KMS-11 (cell line): Measurements from ENCODE around the gene KRT1.

Source experiments
- H2AFZ ChIP-seq: fragments of 200-600 bp; sonication (generic); 2 replicates; pipeline ENCODE4 v1.6.1; 2016; ENCODE audit warnings: antibody characterized with exemption, mixed run types, low read depth
- H3K27ac ChIP-seq: fragments of 200-600 bp; sonication (generic); 2 replicates; pipeline ENCODE4 v1.6.1; 2016; ENCODE audit warnings: mild to moderate bottlenecking, mixed run types
- H3K27me3 ChIP-seq: fragments of 200-600 bp; sonication (generic); 2 replicates; pipeline ENCODE4 v1.6.1; 2017; ENCODE audit warnings: mild to moderate bottlenecking, low read depth, mixed run types, moderate library complexity; ENCODE audit not compliant: insufficient read depth
- H3K36me3 ChIP-seq: fragments of 200-600 bp; sonication (generic); 2 replicates; pipeline ENCODE4 v1.6.1; 2017; ENCODE audit warnings: mild to moderate bottlenecking, mixed run types; ENCODE audit not compliant: insufficient read depth
- H3K4me1 ChIP-seq: fragments of 200-600 bp; sonication (generic); 2 replicates; pipeline ENCODE4 v1.6.1; 2016; ENCODE audit warnings: mild to moderate bottlenecking, low read depth, mixed run types; ENCODE audit not compliant: poor library complexity, severe bottlenecking
- H3K4me2 ChIP-seq: fragments of 200-600 bp; sonication (generic); 2 replicates; pipeline ENCODE4 v1.7.0; 2016; ENCODE audit warnings: mild to moderate bottlenecking, mixed run types
- H3K4me3 ChIP-seq: fragments of 200-600 bp; sonication (generic); IDR thresholded peaks from 2 replicates; pipeline ENCODE4 v1.6.1; 2017; ENCODE audit warnings: low read depth, low read length, mixed read lengths; ENCODE audit not compliant: insufficient read depth
- H3K79me2 ChIP-seq: fragments of 200-600 bp; sonication (generic); 2 replicates; pipeline ENCODE4 v1.6.1; 2016; ENCODE audit warnings: low read depth, mixed run types; ENCODE audit not compliant: insufficient read depth
- H3K9ac ChIP-seq: fragments of 200-600 bp; sonication (generic); 2 replicates; pipeline ENCODE4 v1.6.1; 2016; ENCODE audit warnings: mild to moderate bottlenecking, mixed run types
- H4K20me1 ChIP-seq: fragments of 200-600 bp; sonication (generic); 2 replicates; pipeline ENCODE4 v1.6.1; 2016; ENCODE audit warnings: mild to moderate bottlenecking, mixed run types; ENCODE audit not compliant: insufficient read depth
- TF ChIP-seq, protein P1 (sequence below): fragments of 200-600 bp; sonication (generic); conservative IDR thresholded peaks from 2 replicates; pipeline ENCODE4 v1.6.1; 2017; ENCODE audit warnings: low read depth, mild to moderate bottlenecking, antibody characterized with exemption, low read length, moderate library complexity, mixed read lengths

The KRT1 gene

DNA sequence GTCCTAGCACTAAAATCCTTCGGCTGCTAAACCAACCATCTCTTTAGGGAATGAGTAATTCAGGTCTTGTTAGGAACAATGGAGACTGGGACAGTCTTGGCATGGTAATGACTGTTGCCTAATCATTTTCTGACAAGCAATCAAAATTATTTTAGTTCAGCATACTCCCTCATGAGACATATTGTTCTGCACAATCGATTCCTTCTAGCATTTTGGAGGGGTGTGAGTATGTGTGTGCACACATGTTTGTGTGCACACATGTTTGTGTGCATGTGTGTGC lies 2.1 kb upstream of the KRT1 start:
- H3K36me3 ChIP-seq = no peaks in the 10 kb centered on the region

GRCh38 chr12:52681526-52682380 lies 1.5 kb upstream of the KRT1 start:
- H3K27ac ChIP-seq = no peak overlapping the region
- peaks cover 36% of the 10 kb centered on the region for H3K27me3 ChIP-seq
- no peak overlapping the region for H3K4me2 ChIP-seq
- H3K36me3 ChIP-seq = no peaks in the 10 kb centered on the region
- H4K20me1 ChIP-seq = no peaks in the 10 kb centered on the region
- no peak overlapping the region for H2AFZ ChIP-seq
- no peaks in the 10 kb centered on the region for H3K4me1 ChIP-seq
- H3K4me3 ChIP-seq = no peak overlapping the region
- TF ChIP-seq, protein P1, sequence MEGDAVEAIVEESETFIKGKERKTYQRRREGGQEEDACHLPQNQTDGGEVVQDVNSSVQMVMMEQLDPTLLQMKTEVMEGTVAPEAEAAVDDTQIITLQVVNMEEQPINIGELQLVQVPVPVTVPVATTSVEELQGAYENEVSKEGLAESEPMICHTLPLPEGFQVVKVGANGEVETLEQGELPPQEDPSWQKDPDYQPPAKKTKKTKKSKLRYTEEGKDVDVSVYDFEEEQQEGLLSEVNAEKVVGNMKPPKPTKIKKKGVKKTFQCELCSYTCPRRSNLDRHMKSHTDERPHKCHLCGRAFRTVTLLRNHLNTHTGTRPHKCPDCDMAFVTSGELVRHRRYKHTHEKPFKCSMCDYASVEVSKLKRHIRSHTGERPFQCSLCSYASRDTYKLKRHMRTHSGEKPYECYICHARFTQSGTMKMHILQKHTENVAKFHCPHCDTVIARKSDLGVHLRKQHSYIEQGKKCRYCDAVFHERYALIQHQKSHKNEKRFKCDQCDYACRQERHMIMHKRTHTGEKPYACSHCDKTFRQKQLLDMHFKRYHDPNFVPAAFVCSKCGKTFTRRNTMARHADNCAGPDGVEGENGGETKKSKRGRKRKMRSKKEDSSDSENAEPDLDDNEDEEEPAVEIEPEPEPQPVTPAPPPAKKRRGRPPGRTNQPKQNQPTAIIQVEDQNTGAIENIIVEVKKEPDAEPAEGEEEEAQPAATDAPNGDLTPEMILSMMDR = no peak
- no peak overlapping the region for H3K9ac ChIP-seq
- no peaks in the 10 kb centered on the region for H3K79me2 ChIP-seq

More for the DNA sequence above, 2.1 kb upstream of the KRT1 start:
- Histone ChIP-seq H3K4me3 (no peak overlapping the region), H3K4me1 (no peaks in the 10 kb centered on the region), H3K4me2 (no peak overlapping the region), H4K20me1 (no peaks in the 10 kb centered on the region), H2AFZ (no peak overlapping the region), H3K79me2 (no peaks in the 10 kb centered on the region), H3K27ac (no peak overlapping the region), H3K9ac (no peak overlapping the region), H3K27me3 (peaks cover 40% of the 10 kb centered on the region)
- TF ChIP-seq, protein P1 = no peak

- Histone ChIP-seq H3K27me3 (peaks cover 22% of the 10 kb centered on the region; the same call in 1 of the 2 replicates), H4K20me1 (no peaks in the 10 kb centered on the region), H3K9ac (no peak overlapping the region), H3K36me3 (no peaks in the 10 kb centered on the region), H3K27ac (no peak overlapping the region), H3K4me3 (no peak overlapping the region), H3K4me2 (no peak overlapping the region), H3K4me1 (no peaks in the 10 kb centered on the region), H2AFZ (no peak overlapping the region), H3K79me2 (no peaks in the 10 kb centered on the region)
- TF ChIP-seq, protein P1 = no peak
These were observed 332 bp downstream of the KRT1 start for GRCh38 chr12:52679875-52680274.

DNA sequence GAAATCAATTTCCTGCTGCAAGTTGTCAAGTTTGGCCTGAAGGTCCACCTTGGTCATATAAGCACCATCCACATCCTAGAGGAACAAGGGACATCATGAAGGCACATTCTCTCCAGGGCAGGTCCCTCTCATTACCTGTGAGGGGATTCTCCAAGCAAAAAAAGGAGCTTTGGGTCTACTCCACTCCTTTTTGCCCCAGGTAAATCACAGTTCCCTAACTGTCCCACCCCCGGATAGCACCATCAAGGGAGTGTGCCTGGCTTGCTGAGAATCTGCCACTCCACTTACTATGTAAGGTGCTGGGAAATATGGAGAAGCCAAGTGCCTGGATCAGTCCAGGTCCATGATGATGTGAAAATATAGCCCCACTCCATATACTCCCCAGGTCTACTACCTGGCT lies 2.5 kb downstream of the KRT1 start:
- TF ChIP-seq, protein P1 = no peak
- Histone ChIP-seq H2AFZ (no peak overlapping the region), H4K20me1 (no peaks in the 10 kb centered on the region), H3K4me1 (no peaks in the 10 kb centered on the region), H3K4me3 (no peak overlapping the region), H3K4me2 (no peak overlapping the region), H3K36me3 (no peaks in the 10 kb centered on the region), H3K79me2 (no peaks in the 10 kb centered on the region), H3K27me3 (peaks cover 27% of the 10 kb centered on the region; the same call in 1 of the 2 replicates), H3K27ac (no peak overlapping the region), H3K9ac (no peak overlapping the region)
